HG02981 (cell line): ENCODE data around the gene STX16.

Source experiments
- ATAC-seq: cut with Tn5 transposase; IDR thresholded peaks from one replicate; pipeline ENCODE4 v1.9.1; 2021; ENCODE audit warnings: mild to moderate bottlenecking, moderate library complexity; ENCODE audit not compliant: unreplicated experiment

STX16 gene

GRCh38 chr20:58695895-58696375, 44.9 kb downstream of the STX16 start:
- no peak for ATAC-seq

- ATAC-seq = no peak
Measured at GRCh38 chr20:58696411-58696961, 45.4 kb downstream of the STX16 start.

GRCh38 chr20:58697201-58697866, 46.3 kb downstream of the STX16 start:
- no peak for ATAC-seq

- no peak for ATAC-seq
Measured at GRCh38 chr20:58697867-58698703, 47.0 kb downstream of the STX16 start.

- ATAC-seq = no peak
Measured at GRCh38 chr20:58698741-58699622, 47.9 kb downstream of the STX16 start.

DNA sequence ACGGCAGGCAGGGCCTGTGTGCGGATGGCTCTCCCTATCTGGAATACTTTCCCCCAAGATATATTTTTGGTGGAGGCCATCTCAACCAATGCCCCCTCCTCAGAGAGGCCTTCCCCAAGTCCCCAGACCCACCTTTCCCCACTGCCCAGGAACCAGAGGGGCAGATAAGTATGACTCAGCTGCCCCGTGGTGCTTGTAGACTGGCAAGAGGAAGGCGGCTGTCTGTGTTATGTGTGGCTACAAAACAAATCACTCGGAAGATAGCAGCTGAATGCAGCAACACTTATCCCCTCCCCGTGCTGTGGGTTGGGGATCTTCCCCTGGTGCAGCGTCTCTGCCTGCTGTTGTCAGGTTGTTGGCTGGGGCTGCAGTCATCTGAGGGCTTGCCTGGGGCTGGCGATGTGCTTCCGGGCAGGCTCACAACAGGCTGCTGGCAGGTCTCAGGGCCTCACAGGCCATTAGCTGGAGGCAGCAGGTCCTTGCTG, 48.6 kb downstream of the STX16 start:
- ATAC-seq = no peak

DNA sequence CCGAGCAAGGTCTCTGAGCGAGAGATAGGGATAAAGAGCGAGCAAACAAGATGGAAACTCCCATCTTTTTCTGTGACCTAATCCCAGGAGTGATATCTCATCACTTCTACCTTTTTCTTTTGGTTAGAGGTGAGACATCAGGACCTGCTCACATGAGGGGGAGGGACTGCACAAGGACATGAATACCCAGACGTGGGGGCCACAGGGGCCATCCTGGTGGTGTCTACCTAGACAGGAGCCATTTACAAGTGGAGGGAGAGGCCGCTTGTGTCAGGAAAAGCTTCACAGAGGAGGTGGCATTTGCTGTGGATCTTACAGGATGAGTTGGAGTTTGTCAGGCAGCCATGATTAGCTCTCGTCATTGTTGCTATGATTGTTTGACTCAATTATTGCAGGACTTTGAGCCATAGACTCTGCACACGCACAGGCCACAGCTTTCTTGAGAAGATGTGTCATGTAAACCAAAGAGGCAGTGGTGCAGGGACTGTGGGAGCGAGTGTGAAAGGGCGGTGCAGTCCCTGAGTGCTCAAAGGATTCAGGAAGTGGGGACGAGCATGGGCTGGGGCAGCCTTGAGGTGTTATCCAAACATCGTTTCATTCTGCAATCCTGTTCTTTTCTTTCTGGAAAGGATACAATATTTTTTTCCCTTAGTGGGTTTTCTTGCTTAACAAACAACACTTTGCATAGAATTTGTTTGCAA, 49.2 kb downstream of the STX16 start:
- ATAC-seq = no peak

DNA sequence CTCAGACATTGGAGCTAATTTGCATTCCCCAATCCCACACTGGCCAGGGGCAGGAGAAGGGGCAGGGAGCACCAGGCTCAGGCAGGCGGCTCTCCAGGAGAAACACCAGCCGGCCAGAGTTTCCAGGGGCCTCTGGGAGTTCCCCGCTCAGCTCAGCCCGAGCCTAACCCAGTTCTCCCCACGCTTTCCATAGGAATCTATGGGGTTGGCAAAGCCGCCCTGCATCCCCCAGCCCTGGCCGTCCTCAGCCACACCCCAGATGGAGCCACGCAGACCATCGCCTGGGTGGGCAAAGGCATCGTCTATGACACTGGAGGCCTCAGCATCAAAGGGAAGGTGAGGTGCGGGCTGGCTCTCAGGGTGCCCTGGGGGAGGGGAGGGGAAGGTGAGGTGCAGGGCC, 49.7 kb downstream of the STX16 start:
- ATAC-seq = no peak

DNA sequence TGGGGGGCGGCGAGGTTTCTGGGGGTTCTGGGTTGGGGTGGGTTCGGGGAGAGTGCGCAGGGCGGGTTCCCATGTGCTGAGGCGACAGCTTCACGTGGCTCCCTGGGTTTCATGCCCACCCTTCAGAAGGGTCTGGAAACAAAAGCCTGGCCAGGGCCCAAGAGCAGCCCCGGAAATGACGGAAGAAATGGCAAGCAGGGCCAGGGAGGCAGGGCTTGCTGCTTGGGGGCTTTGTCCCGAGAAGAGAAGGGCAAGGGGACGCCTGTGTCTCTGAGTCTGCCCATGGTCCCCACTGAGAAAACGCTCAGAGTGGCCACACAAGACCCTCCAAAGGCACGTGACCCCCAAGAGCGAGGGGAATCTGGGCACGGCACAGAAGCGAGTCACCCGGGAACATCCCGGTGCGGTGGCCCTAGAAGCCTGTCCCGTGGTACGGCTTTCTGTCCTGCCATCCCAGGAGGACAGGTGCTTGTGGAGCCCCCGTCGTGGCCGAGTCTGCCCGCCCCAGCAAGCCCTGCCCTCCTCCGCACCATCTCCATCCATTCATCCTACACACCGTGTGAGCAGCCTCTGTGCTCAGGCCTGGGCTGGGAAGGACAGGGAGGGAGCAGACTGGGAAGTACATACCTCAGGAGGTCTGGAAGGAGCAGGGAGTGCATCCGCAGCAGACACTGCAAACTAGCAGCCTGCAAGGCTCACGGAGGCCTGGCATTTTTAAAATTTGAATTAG, 50.5 kb downstream of the STX16 start:
- ATAC-seq = no peak

DNA sequence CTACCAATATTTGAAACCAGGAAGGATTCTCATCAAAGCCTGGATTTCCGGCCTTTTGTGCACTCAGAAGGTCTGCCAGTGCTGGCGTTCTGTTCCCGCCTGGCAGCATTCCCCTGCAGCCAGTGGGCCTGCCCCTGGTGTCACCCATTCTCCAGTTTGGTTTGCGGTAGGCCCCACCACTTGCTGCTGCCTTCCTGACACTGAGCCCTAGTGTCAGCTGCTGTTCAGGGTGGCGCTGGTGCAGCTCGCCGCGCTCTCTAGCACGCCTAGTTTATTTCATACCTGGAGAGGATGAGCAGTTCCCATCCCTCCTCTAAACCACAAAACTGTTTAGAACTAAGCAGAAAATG, 51.1 kb downstream of the STX16 start:
- no peak for ATAC-seq

- no peak for ATAC-seq
Measured at GRCh38 chr20:58702859-58703648, 52.0 kb downstream of the STX16 start.

DNA sequence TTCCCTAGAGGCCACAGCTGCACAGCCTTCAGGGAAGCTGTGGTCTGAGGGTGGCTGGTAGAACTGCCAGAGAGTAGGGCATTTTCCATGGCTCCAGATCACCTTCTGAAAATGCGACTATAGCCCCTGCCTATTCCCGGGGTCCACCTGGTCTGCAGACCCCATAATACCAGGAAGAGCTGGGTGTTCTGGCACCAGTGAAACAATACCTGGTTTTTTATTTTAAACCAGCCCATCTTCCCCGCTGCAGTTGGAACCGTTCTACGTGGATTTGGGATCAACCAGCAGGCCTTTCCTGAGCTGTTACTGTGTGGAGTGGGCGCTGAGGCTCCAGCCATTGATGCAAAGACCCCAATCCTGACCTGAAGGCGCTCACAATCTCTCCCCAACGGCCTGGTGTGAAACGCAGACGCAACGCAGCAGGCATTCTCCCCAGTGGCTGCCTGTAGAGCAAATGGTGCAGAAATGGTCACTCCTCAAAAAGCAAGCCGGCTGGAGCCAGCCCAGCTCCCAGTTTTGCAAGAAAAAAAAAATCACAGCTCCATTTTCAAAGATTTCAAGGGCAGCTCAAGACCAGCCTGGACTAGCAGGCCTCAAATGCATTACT, 52.8 kb downstream of the STX16 start:
- ATAC-seq = no peak

GRCh38 chr20:58705208-58705926, 54.3 kb downstream of the STX16 start:
- ATAC-seq = no peak

DNA sequence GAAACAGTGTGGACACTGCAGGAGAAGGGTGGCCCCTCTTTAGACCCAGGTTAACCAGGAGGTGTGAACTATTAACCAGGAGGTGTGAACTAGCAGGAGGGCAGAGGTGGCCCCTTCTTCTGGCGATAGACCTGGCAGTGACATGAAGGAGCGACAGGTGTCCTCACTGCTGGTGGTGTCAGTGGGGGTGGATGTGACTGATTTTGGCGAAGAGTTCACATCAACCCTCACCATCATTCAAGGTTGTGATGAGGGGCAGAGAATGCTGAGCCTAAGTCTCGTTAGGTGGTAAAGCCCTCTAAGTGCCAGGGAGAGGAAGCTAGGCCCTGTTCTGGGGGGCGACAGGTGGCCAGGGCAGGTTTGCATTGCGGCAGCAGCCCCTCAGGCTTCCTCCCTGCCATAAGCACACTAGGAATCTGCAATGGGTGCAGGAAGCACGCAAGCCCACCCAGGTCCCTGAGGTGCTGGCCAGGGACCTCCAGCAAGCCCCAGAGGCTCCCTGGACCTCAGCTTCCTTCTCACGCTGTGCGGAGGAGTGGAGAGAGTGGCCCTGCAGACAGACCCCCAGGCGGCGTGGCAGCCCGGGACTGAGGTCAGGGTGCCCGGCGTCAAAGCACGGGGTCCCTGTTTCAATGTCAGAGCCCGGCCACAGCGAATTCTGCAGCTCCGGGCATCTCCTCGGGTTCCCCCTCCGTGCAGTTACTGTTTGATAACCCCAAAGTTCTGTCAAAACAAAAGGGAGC, 55.2 kb downstream of the STX16 start:
- ATAC-seq = no peak

GRCh38 chr20:58706975-58707681, 56.0 kb downstream of the STX16 start:
- ATAC-seq = no peak

- ATAC-seq = no peak
Measured at GRCh38 chr20:58707770-58708169, 56.7 kb downstream of the STX16 start.
